Tibial nerve (tissue), 4 donors: ENCODE measurements around the gene UGT1A5.

ENCODE experiments used
- CTCF ChIP-seq, 5 experiments: fragments of 200-600 bp in 3 of 5; fragments of 450-650 bp in 2 of 5; sonication (generic) in 3 of 5; IDR thresholded peaks; one replicate each; pipeline ENCODE4 v1.5.1; 2016 to 2019; ENCODE audit warnings: antibody characterized with exemption in 5 of 5, mild to moderate bottlenecking in 3 of 5, moderate library complexity in 2 of 5
- EP300 ChIP-seq, 2 donors: sonication (generic); formaldehyde crosslinking; IDR thresholded peaks; one replicate each; pipeline ENCODE4 v1.6.1; 2017; ENCODE audit warnings: antibody characterized with exemption in 2 of 2, mild to moderate bottlenecking in 1 of 2

GRCh38 chr2:233807966-233808935 lies 95.5 kb downstream of the UGT1A5 start:
- TF ChIP-seq CTCF (IDR thresholded peaks at IDR 0.05) = no peak
- TF ChIP-seq EP300 (IDR thresholded peaks at IDR 0.05) = no peak
